Amniotic epithelial cell (primary cell): ENCODE results near the gene NAT9.

Experiments
- DNase-seq: peaks from one replicate; pipeline ENCODE4 v3.0.0-alpha.2; 2010; ENCODE audit warnings: low read depth

Gene NAT9

GRCh38 chr17:74744714-74745547, 31.2 kb downstream of the NAT9 start:
- no peak for DNase-seq

- DNase-seq: no peak
Measured at GRCh38 chr17:74744349-74744713, 31.8 kb downstream of the NAT9 start.

- no peak for DNase-seq
Measured at GRCh38 chr17:74743755-74744154, 32.4 kb downstream of the NAT9 start.

GRCh38 chr17:74742978-74743545, 33.1 kb downstream of the NAT9 start:
- no peak for DNase-seq

- no peak for DNase-seq
Measured at GRCh38 chr17:74742153-74742515, 34.0 kb downstream of the NAT9 start.

- DNase-seq: no peak
Measured at GRCh38 chr17:74740641-74741387, 35.3 kb downstream of the NAT9 start.

- no peak for DNase-seq
Measured at GRCh38 chr17:74740173-74740572, 36.0 kb downstream of the NAT9 start.

GRCh38 chr17:74739227-74739831, 36.8 kb downstream of the NAT9 start:
- no peak for DNase-seq

GRCh38 chr17:74738051-74738996, 37.8 kb downstream of the NAT9 start:
- DNase-seq: no peak

GRCh38 chr17:74737299-74738050, 38.7 kb downstream of the NAT9 start:
- no peak for DNase-seq

GRCh38 chr17:74736513-74737298, 39.4 kb downstream of the NAT9 start, which contains the start of gene RAB37:
RAB37 (plus strand) TSS chr17:74737256; CDS start chr17:74737273, 17 bp downstream.
- DNase-seq: no peak

- DNase-seq: no peak
Measured at GRCh38 chr17:74734256-74734655, 41.9 kb downstream of the NAT9 start.

GRCh38 chr17:74733365-74734122, 42.6 kb downstream of the NAT9 start:
- no peak for DNase-seq

GRCh38 chr17:74732042-74732867, 43.9 kb downstream of the NAT9 start:
- DNase-seq: no peak

GRCh38 chr17:74731347-74731605, 44.9 kb downstream of the NAT9 start:
- DNase-seq: no peak

GRCh38 chr17:74730491-74731346, 45.4 kb downstream of the NAT9 start:
- DNase-seq: no peak

- no peak for DNase-seq
Measured at GRCh38 chr17:74729866-74730265, 46.3 kb downstream of the NAT9 start.

- no peak for DNase-seq
Measured at GRCh38 chr17:74729368-74729767, 46.8 kb downstream of the NAT9 start.
